Measurements from ENCODE around the gene IFIT1B. TPM values are rescaled to one million over a fixed set of nuclear protein-coding genes. Genes with fewer than 3 reads are reported as not detected.

The IFIT1B gene
- total and polyA plus RNA-seq, 9 of the 15 experiments (the other 6 are each of a cell fraction or from before 2014, with no cell fraction given): not detected

GRCh38 chr10:89362929-89363328 is 14.9 kb upstream of the IFIT1B start (continued):
- TF ChIP-seq NCOR1 (IDR thresholded peaks at IDR 0.05) (peak; percentile 87), ZNF124 (CRISPR knock-in tag; IDR thresholded peaks at IDR 0.05) (no peak), ZNF785 (CRISPR knock-in tag; IDR thresholded peaks at IDR 0.05) (no peak), CHCHD3 (CRISPR knock-in tag; IDR thresholded peaks at IDR 0.05) (no peak), EP300 (IDR thresholded peaks at IDR 0.05; ENCODE audit: low read length) (peak; percentile 72; the same call in 1 of the 2 replicates), DPF2 (IDR thresholded peaks at IDR 0.05) (peak; percentile 47; the same call in 1 of the 2 replicates), SPI1 (IDR thresholded peaks at IDR 0.05; ENCODE audit: borderline replicate concordance, low read depth, low read length) (no peak), PML (IDR thresholded peaks at IDR 0.05; ENCODE audit: low read length) (no peak), PRPF4 (IDR thresholded peaks at IDR 0.05; ENCODE audit: insufficient read depth, low read depth, low read length, poor library complexity, severe bottlenecking) (no peak), TCF7L2 (IDR thresholded peaks at IDR 0.05; ENCODE audit: low read depth, low read length) (no peak), CSDE1 (IDR thresholded peaks at IDR 0.05) (no peak), FOXM1 (IDR thresholded peaks at IDR 0.05; ENCODE audit: low read depth) (peak; percentile 23; the same call in 1 of the 2 replicates), FOXM1 (CRISPR knock-in tag; IDR thresholded peaks at IDR 0.05; ENCODE audit: low read depth) (no peak), RCOR1 (IDR thresholded peaks at IDR 0.05; ENCODE audit: borderline replicate concordance in 1 of 2, low read depth in 2 of 2, low read length in 2 of 2) (peak in 1 of 2 experiments; percentile 72; a peak in 1 of 4 replicates), BCLAF1 (IDR thresholded peaks at IDR 0.05; ENCODE audit: borderline replicate concordance in 1 of 2, control insufficient read depth in 1 of 2, low read depth in 2 of 2, low read length in 1 of 2) (no peak), DACH1 (IDR thresholded peaks at IDR 0.05; ENCODE audit: partially characterized antibody) (no peak), RAD51 (IDR thresholded peaks at IDR 0.05; ENCODE audit: borderline replicate concordance, low read depth) (no peak), CBX2 (IDR thresholded peaks at IDR 0.05; ENCODE audit: insufficient read depth, low read length, poor library complexity, severe bottlenecking) (no peak)

All from K562 (cell line).